Left renal pelvis (tissue), 4 donors: ENCODE data around the gene ATRN. TPM values are rescaled to one million over a fixed set of nuclear protein-coding genes. Genes with fewer than 3 reads are reported as not detected.
"Not testable (repeated sequence)": the region's sequence is repeated elsewhere in the genome, so short reads cannot be mapped to it uniquely, and the experiment has no call there.

Experiments used
- DNase-seq, 4 donors: peaks; one replicate each; pipeline ENCODE4 v3.0.0-alpha.2; 2013; ENCODE audit warnings: low read depth in 4 of 4, low spot score in 3 of 4
- polyA plus RNA-seq, 4 donors: library from polyadenylated mRNA; unstranded; fragments of 120-200 nt; gene quantifications; one replicate each; pipeline ENCODE4 v1.2.1, GENCODE V29; 2013; ENCODE audit not compliant: insufficient read length in 4 of 4

Gene ATRN
- polyA plus RNA-seq, 4 donors = 41.0 to 57.3 (median 47.5) TPM

DNA sequence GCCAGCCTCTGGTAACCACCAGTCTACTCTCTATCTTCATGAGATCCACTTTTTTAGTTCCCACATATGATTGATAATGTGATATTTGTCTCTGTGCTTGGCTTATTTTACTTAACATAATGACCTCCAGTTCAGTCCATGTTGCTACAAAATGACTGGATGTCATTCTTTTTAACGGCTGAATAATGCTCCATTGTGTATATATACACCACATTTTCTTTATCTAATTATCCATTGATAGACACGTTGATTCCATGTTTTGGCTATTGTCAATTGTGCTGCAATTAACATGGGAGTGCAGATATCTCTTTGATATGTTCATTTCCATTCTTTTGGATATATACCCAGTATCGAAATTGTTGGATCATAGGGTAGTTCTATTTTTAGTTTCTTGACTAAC is 89.3 kb downstream of the ATRN start:
- no peak for DNase-seq

DNA sequence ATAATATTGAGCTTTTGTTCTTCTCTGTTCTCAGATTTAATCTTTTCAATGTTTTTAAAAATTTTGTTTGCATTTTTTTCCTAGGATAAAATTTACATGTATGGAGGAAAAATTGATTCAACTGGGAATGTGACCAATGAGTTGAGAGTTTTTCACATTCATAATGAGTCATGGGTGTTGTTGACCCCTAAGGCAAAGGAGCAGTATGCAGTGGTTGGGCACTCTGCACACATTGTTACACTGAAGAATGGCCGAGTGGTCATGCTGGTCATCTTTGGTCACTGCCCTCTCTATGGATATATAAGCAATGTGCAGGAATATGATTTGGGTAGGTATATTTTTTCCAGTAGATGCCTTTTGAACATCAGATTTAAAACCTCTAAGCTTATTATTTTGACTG is 89.8 kb downstream of the ATRN start:
- DNase-seq = no peak

DNA sequence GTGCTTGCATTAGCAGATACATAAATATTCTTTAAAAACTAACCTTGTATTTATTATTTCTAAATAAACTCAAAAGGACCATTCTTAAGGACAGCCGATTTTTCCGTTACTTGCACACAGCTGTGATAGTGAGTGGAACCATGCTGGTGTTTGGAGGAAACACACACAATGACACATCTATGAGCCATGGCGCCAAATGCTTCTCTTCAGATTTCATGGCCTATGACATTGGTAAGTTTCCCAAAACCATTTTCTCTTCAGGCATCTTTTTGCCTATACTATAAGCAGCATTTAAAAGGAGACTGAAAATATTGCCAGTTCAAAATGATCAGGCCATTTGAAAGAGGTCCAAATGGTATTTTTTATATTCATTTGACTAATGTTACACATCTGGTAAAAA is 92.3 kb downstream of the ATRN start:
- DNase-seq = peak in 3 of 4 donors; percentile 12 to 26 (median 12)

DNA sequence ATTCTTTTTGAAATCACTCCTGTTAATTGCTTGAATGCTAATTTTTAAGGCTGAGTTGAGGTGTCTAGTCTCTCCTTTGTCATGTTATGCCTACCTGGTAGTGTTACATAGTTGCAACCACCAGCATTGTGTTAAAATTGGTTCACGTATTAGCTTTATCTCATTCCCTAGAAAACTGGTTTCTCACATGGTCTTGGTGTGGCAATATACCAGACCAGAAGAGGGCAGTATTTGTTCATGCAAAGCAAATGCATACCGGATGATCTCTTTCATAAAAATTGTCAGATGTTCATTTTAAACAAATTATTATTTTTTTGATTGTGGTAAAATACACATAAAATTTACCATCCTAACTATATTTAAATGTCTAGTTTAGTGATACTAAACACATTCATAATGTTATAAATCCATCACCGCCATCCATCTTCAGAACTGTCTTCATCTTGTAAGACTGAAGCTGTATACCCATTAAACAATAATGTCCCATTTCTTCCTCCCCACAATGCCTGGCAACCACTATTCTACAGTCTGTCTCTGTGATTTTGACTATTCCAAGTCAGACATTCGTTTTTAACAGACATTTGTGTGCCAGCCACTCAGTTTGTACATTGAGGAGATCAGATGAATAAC is 92.8 kb downstream of the ATRN start:
- DNase-seq = peak in 3 of 4 donors; percentile 10 to 19 (median 12)

DNA sequence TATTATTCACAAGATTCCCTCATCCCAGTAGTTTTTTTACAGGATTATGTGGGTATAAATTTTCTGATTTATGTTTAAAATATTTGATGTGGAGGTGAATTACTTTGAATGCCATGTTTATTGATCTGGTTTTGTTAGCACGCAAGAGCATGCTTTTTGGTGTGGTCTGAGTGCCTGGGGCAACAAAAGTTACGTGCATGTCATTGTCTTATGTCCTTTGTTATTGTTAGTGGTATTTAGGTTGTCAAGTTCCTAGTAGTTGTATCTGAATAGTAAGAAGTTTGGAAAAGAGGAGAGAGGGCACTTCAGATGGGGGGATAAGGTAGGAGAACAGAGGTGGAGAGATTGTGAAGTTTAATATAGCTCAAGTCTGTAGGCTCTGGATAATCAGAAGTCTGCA is 95.0 kb downstream of the ATRN start:
- DNase-seq = no peak

DNA sequence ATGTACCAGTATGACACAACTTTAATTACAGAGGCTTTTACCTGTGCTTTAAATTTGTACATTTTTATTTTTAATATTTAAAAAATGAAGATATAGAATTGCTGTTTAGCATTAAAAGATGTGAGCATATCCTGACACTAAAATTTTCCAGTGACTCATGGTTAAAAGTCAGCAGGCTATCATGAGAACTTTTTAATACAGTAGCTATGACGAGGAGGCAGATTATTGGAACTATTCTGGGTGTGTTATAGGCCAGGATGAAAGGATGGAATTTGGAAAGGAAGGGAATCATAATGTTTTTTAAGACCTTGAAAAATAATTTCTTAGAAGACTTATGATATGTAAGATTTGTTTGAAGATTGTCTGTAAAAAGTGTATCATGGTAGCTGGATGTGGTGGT is 101.3 kb downstream of the ATRN start:
- no peak for DNase-seq

DNA sequence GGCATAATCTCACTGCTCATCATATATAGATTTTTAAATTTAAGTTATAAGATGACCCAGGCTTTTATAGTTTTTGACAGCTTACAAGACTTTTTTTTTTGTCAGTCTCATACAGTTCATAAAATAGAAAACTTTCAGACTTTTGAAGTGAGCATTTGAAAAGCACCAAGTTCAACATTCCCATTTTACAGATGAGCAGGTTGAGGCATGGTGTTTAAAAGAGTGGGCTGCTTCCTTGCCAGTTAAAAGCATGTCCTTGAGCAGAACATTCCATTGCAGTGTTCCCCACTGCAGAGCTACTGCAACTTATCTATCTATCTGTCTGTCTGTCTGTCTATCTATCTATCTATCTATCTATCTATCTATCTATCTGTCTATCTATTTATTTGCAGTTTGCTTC is 105.5 kb downstream of the ATRN start:
- no peak for DNase-seq

DNA sequence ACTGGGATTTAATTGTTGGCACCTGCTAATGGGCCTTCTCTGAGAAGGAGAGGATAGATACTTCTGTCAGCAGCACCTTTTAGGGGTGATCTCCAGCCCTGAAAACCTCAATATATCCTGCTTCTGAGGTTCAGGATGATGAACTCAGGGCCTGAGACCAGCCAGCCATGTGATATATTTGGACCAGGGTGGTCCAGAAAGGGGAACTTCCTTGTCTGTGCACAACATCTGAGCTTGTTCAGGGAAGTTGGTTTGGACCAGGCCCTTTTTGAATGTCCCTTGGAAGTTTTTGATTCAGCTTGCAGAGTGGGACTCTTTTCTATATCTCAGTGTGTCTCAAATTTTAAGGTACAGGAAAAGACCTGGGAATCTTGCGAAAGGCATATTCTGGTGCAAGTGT is 106.5 kb downstream of the ATRN start:
- DNase-seq = no peak

DNA sequence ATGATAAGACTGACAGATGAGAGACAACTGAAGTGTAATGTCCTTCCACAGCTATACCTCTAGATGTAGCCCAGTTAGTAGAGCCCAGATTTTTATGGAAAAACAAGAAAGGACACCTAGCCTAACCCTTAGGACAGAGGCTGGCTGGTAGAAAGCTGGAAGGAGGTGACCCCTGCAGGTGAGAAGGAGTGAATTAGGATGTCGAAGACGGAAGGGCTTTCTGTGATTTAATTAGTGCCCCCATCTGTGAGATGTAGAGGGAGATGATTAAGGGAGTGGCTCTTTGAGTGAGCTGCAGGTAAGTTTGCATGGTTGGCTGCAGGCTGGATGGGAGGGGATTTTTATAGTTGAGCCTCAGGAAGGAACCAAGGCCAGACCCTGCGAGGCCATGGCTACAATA is 109.6 kb downstream of the ATRN start:
- no peak for DNase-seq

DNA sequence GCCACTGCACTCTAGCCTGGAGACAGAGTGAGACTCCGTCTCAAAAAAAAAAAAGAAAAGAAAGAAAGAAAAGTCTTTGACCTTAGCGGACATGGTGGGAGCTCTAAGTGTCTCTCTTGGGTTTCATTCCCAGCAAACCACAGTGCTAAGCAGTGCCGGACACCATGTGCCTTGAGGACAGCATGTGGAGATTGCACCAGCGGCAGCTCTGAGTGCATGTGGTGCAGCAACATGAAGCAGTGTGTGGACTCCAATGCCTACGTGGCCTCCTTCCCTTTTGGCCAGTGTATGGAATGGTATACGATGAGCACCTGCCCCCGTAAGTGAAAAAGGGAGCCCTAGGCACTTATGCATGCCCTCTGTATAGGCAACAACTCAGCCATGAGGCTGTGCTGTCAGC is 112.9 kb downstream of the ATRN start:
- no peak for DNase-seq

DNA sequence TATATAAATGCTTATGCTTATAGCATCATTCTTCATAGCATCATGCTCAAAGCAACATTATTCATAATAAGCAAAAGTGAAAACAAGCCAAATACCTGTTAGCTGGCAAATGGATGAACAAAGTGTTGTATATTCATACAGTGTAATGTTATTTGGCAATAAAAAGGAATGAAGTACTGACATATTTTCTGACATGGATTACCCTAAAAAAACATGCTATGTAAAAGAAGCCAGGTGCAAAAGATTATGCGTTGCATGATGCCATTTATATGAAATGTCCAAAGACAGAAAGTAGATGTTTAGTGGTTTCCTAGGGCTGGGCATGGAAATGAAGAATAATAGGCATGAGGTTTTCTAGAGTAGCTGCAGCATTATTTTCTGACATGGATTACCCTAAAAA is 115.3 kb downstream of the ATRN start:
- DNase-seq = no peak

DNA sequence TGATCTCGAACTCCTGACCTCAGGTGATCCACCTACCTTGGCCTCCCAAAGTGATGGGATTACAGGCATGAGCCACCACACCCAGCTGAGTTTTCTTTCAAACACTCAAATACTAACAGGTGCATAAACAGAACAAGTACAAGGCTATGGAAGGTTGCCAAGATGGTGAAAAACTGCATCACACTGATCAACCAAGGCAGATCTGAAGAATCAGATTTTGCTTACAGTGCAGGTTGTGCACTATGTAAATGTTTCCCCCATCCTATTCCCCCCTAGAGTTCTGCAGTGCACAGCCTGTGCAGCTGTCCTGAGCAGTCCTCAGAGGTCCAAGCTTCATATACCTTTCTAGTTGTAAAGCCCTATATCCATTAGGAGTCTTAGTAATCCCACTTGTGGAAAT is 119.3 kb downstream of the ATRN start:
- no peak for DNase-seq

DNA sequence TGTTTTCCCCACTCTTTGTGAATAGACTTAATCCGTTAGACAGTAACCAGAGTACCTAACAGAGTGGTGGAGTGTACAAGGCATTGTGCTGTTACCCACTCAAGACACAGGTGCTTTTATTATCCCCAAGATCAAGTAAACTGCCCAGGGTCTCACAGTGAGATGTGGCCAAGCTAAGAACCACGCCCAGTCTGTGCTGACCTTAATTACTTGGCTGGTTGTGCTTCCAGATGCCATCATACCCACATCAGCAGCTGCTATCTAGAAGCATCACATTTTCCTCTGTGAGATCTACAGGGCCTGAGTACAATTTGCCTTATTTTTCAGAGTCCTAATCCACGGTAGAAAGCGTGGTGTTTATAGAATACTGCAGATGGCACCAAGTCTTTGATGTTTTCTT is 122.1 kb downstream of the ATRN start:
- no peak for DNase-seq

DNA sequence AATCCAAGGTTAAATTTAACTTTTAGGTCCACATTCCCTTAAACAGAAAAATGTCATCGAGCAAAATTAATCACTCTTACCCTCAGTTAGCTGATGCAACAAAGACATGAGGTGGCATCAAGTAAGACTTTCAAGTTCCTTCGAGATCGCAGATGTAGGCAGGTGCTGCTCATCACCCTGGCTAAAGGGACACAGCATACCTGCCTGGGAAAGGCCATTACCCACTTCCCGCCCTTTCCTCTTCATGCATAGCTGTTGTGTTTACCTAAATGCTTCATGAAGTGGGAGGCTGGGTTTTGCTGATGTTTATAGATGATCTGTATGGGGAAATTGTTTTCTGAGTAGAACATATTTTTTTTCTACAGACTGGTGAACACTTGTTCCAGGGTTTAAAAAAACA is 124.7 kb downstream of the ATRN start:
- DNase-seq = no peak

DNA sequence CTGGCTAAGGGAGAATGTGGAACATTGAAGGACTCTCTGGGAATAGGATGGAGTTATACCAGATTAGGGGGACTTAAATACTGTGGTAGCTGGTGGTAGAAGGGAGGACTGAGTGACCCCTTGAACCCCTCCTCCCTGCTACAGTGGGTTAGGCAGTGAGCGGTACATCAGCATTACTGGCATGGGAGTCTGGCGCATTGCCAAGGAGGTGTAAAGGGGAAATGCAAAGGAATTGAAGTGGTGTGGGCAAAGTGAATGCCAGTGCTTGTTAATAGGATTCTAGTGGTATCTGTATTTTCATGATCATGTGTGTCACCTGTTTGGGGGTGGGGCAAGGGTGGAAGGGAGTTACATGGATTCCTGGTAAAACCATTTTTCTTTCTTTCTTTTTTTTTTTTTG is 132.3 kb downstream of the ATRN start:
- no peak for DNase-seq

DNA sequence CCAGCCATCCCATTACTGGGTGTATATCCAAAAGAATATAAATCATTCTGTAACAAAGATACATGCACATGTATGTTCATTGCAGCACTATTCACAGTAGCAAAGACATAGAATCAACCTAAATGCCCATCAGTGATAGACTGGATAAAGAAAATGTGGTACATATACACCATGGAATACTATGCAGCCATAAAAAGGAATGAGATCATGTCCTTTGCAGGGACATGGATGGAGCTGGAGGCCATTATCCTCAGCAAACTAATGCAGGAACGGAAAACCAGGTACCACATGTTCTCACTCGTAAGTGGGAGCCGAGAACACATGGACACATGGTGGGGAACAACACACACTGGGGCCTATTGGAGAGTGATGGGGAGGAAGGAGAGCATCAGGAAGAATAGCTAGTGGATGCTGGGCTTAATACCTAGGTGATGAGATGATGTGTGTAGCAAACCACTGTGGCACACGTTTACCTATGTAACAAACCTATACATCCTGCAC is 134.6 kb downstream of the ATRN start:
- not testable (repeated sequence) for DNase-seq

DNA sequence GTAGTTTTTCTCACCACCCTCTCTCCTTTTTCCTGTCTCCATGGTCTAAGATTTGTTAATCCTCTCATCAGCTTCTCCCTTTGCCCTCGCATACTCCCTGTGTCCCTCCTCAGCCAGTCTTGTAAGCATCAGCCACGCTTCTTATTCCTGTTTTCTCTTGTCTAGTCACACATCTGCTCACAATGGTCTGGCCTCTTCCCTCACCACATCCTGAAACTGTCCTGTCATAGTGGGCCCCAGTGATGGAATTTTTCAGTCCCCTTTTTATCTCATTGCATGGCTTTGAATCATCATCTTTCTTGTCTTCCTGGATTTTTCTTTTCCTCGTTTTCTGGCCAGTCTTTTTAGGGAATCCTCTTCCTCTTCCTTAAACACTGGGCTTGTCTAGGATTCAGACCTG is 135.2 kb downstream of the ATRN start:
- DNase-seq = no peak

DNA sequence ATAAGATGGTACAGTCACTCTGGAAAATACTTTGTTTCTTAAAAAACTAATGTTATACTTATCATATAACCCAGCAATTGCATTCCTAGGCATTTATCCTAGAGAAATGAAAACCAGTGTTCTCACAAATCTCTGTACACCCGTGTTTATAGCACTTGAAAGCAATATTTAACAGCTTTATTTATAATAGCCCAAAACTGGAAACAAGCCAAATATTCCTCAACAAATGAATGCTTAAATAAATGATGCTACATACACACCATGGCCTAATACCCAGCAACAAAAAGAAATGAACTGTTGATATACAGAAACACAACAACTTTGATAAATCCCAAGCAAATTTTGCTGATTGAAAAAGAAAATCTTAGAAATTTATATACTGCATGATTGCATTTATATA is 141.1 kb downstream of the ATRN start:
- no peak for DNase-seq

DNA sequence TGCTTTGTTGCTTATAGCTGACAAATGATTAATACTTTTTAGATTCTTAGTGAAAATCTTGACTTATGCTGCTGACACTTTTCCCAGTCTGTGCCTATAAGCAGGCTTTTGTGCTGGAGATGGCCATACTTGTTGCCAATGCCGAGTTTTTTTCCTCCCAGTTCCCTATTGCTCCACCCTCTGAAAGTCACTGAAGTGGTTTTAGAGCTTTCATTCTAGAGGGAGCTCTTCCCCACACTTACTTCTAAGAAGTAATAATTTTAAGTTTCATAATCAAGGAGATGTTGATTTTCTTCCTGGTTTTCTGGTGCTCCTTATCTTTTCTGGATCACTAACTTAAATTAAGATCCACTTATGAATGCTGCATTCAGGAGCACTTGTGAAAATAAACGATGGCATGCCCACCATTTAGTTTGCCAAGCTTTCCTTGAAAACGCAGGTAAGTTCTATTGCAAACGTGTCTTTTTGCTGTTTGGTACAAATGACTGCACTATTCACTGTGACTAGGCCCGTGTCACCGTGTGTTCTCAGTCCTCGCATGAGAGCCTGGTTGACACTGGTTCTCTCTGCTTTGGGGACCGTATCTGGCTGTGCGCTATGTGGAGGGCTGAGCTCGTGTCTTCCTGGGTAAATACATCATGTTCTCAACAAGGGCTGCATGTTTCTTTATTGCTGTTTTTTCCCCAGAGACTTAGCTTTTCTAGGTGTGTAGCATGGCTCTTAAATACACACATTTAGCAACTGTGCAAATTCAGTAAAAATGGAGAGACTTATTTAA is 142.2 kb downstream of the ATRN start:
- no peak for DNase-seq

DNA sequence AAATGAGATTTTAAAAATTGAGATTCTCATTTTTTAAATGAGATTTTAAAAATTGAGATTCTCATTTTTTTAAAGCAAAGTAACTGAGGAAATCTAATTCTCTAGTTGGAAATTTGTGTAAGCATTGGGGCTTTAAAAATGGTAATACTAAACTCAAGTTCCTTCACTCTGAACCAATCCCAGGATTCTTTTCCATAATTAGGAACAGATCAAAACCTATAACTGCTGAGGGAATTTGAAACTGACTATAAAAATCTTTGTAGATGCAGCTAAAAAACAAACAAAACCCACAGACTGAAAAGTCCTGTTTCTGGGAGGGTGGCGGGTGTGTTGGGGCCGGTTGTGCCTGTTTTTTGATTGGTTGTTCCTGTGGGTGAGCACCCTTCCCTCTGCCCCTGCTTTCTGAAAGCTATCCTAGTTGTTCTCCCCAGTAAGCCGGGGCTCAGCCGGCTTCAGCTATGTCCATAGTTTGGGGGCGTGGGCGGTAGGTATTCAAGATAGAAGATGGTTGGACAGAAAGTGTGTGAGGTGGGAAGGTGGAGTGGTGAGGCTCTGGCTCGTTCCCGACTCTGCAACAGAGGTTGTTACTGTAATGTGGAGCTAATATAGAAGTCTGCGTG is 143.1 kb downstream of the ATRN start:
- no peak for DNase-seq

DNA sequence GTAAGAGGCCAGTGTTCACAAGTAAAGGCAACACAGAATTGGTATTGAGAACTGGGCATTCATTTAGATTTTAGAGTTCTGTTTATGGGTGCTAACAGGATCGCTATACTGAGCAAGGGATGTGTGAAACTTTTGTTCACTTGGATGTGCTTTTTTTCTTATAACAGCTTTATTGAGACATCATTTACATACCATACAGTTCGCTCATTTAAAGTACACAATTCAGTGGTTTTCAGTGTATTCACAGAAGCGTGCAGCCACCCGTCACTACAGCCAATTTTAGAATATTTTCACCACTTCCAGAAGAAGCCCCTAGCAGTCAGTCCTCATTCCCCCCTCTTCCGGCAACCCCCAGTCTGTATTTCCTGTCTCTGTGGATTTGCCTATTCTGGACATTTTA is 143.6 kb downstream of the ATRN start:
- DNase-seq = no peak
